22Rv1 (cell line): Measurements from ENCODE around the gene MKRN2.

Experiments
- CTCF ChIP-seq: fragments of 450-650 bp; IDR thresholded peaks from 2 replicates; pipeline ENCODE4 v1.5.1; 2017; ENCODE audit warnings: mild to moderate bottlenecking
- ZFX ChIP-seq: fragments of 450-650 bp; IDR thresholded peaks from 2 replicates; pipeline ENCODE4 v1.6.1; 2017; ENCODE audit warnings: antibody characterized with exemption, borderline replicate concordance

GRCh38 chr3:12541625-12542024 is 15.3 kb upstream of the MKRN2 start:
- no peak for TF ChIP-seq CTCF
- TF ChIP-seq ZFX: no peak
